Suppressor macrophage treated with lipopolysaccharide for 1 hour (primary cell): Measurements from ENCODE around the gene TMEM191C.
"Not testable (repeated sequence)": the region's sequence is repeated elsewhere in the genome, so short reads cannot be mapped to it uniquely, and the experiment has no call there.

Source experiments
- DNase-seq, 3 donors: peaks; one replicate each; pipeline ENCODE4 v3.0.0-alpha.2; 2020 to 2022

TMEM191C gene

GRCh38 chr22:21467337-21468193 is at the start of gene TMEM191C:
Gene TMEM191C (plus strand): TSS chr22:21467387. CDS start chr22:21467460, 73 bp downstream.
- DNase-seq: not testable (repeated sequence)

GRCh38 chr22:21417853-21418252 is 49.3 kb upstream of the TMEM191C start:
- not testable (repeated sequence) for DNase-seq

- not testable (repeated sequence) for DNase-seq
These were observed 48.1 kb upstream of the TMEM191C start for GRCh38 chr22:21418974-21419638.

- DNase-seq: not testable (repeated sequence)
These were observed 46.9 kb upstream of the TMEM191C start for GRCh38 chr22:21420180-21420763.

- DNase-seq: not testable (repeated sequence)
These were observed 43.0 kb upstream of the TMEM191C start for GRCh38 chr22:21424084-21424709.

GRCh38 chr22:21434378-21435233 is 32.6 kb upstream of the TMEM191C start:
- not testable (repeated sequence) for DNase-seq

- not testable (repeated sequence) for DNase-seq
These were observed 31.0 kb upstream of the TMEM191C start for GRCh38 chr22:21435998-21436810.

- DNase-seq: not testable (repeated sequence)
These were observed 29.2 kb upstream of the TMEM191C start for GRCh38 chr22:21438013-21438412.

GRCh38 chr22:21440018-21440636 is 27.1 kb upstream of the TMEM191C start:
- not testable (repeated sequence) for DNase-seq

GRCh38 chr22:21440676-21441075 is 26.5 kb upstream of the TMEM191C start:
- DNase-seq: not testable (repeated sequence)

- DNase-seq: not testable (repeated sequence)
These were observed 26.0 kb upstream of the TMEM191C start for GRCh38 chr22:21441170-21441569.

- DNase-seq: not testable (repeated sequence)
These were observed 25.1 kb upstream of the TMEM191C start for GRCh38 chr22:21442123-21442522.

- DNase-seq: not testable (repeated sequence)
These were observed 24.5 kb upstream of the TMEM191C start for GRCh38 chr22:21442646-21443045.

- no peak for DNase-seq
These were observed 24.0 kb upstream of the TMEM191C start for GRCh38 chr22:21443057-21443734.

- no peak for DNase-seq
These were observed 23.3 kb upstream of the TMEM191C start for GRCh38 chr22:21443735-21444421.

GRCh38 chr22:21444701-21445436 is 22.3 kb upstream of the TMEM191C start:
- DNase-seq: no peak

- no peak for DNase-seq
These were observed 21.6 kb upstream of the TMEM191C start for GRCh38 chr22:21445437-21446127.
